Measurements from ENCODE around the gene CTIF.

The CTIF gene

GRCh38 chr18:48910972-48911545 is 372.2 kb downstream of the CTIF start:
- no peaks in the 10 kb centered on the region for H4K20me1 ChIP-seq (ENCODE audit: low read depth, low read length)
- no peaks in the 10 kb centered on the region for H3K27me3 ChIP-seq (ENCODE audit: low read length)
- no peaks in the 10 kb centered on the region for H3K9me2 ChIP-seq (replicated peaks; ENCODE audit: insufficient read depth, low read length)
- H3K36me3 ChIP-seq (ENCODE audit: low read length), result no peaks in the 10 kb centered on the region
- H3K27ac ChIP-seq (ENCODE audit: low read depth, low read length), result no peak overlapping the region
- no peaks in the 10 kb centered on the region for H3K9me3 ChIP-seq (ENCODE audit: insufficient read depth, low read length)
- no peak overlapping the region for H3K4me3 ChIP-seq (ENCODE audit: insufficient read depth, low read length, poor library complexity, severe bottlenecking)
- no peaks in the 10 kb centered on the region for H3K79me2 ChIP-seq (ENCODE audit: insufficient read depth, low read length)
- no peak overlapping the region for H2AFZ ChIP-seq (ENCODE audit: low read depth, low read length, severe bottlenecking)
- no peaks in the 10 kb centered on the region for H3F3A ChIP-seq (ENCODE audit: insufficient read depth)
- no peak overlapping the region for H3K9ac ChIP-seq (ENCODE audit: low read length)
- TF ChIP-seq EZH2phosphoT487 (conservative IDR thresholded peaks at IDR 0.05; ENCODE audit: low read length) (no peak), CTCF (IDR thresholded peaks at IDR 0.05; ENCODE audit: insufficient read depth, low read length, poor library complexity, severe bottlenecking) (no peak)
- H3K4me2 ChIP-seq (ENCODE audit: low read depth, low read length, poor library complexity, severe bottlenecking), result no peak overlapping the region
